Measurements from ENCODE around the gene ADCY3. TPM values are rescaled to one million over a fixed set of nuclear protein-coding genes. Genes with fewer than 3 reads are reported as not detected.
"Not testable (repeated sequence)": the region's sequence is repeated elsewhere in the genome, so short reads cannot be mapped to it uniquely, and the experiment has no call there.

Gene ADCY3
- total RNA-seq, 1 experiment from 2014 or later = 39.5 TPM

- Histone ChIP-seq H2BK12ac (ENCODE audit: insufficient read length, low read depth, low read length) (no peak overlapping the region), H2AK5ac (ENCODE audit: insufficient read length, low read length) (no peak overlapping the region), H3K9ac (ENCODE audit: extremely low read depth, insufficient read length, low read length) (no peak overlapping the region), H4K20me1 (ENCODE audit: control insufficient read depth, insufficient read depth, insufficient read length) (no peaks in the 10 kb centered on the region), H2BK5ac (ENCODE audit: insufficient read length, low read length) (no peak overlapping the region), H3K4ac (ENCODE audit: low read depth, low read length) (no peak overlapping the region), H2BK120ac (ENCODE audit: low read depth, low read length, poor library complexity, severe bottlenecking) (no peak overlapping the region), H3K27ac (ENCODE audit: insufficient read length, low read depth, low read length) (no peak overlapping the region), H3K23me2 (ENCODE audit: insufficient read length, low read depth, low read length, poor library complexity, severe bottlenecking) (no peaks in the 10 kb centered on the region), H4K91ac (ENCODE audit: insufficient read length, low read depth, low read length) (no peak overlapping the region), H3K56ac (ENCODE audit: insufficient read length, low read depth, low read length) (no peak overlapping the region), H3K27me3 (ENCODE audit: insufficient read depth, low read length) (no peaks in the 10 kb centered on the region), H3K23ac (ENCODE audit: insufficient read length, low read depth, low read length) (no peak overlapping the region), H2BK20ac (ENCODE audit: low read depth, low read length, poor library complexity, severe bottlenecking) (no peak overlapping the region), H3K4me2 (ENCODE audit: insufficient read depth, insufficient read length, low read length) (no peak overlapping the region), H3K14ac (ENCODE audit: insufficient read depth, low read length) (no peak overlapping the region), H3K79me2 (ENCODE audit: insufficient read depth, low read length) (peaks cover 6% of the 10 kb centered on the region; the same call in 1 of the 2 replicates), H3K4me1 (ENCODE audit: insufficient read depth, low read length) (no peaks in the 10 kb centered on the region), H3K79me1 (ENCODE audit: insufficient read depth, low read depth, low read length, poor library complexity, severe bottlenecking) (no peaks in the 10 kb centered on the region), H2BK15ac (ENCODE audit: low read depth, low read length) (no peak overlapping the region), H3K18ac (ENCODE audit: insufficient read length, low read depth, low read length) (no peak overlapping the region), H3K9me3 (ENCODE audit: control insufficient read depth, low read depth, low read length) (peaks cover 13% of the 10 kb centered on the region), H4K5ac (ENCODE audit: insufficient read length, low read depth, low read length) (no peak overlapping the region), H4K8ac (replicated peaks; ENCODE audit: insufficient read length, low read depth, low read length) (no peak overlapping the region), H3T11ph (ENCODE audit: low read length) (no peak overlapping the region), H2AFZ (ENCODE audit: low read length) (no peak overlapping the region)
- H3K9me3 Mint-ChIP-seq = peaks cover 38 to 39% of the 10 kb centered on the region in 2 experiments
- H3K4me1 Mint-ChIP-seq = no peaks in the 10 kb centered on the region
- H3K27ac Mint-ChIP-seq = no peak overlapping the region
- no peak for DNase-seq
- H3K27me3 Mint-ChIP-seq (ENCODE audit: low read depth) = no peaks in the 10 kb centered on the region; the same call in 1 of the 2 replicates
- H3K36me3 Mint-ChIP-seq (ENCODE audit: insufficient read depth in 1 of 3, low read depth in 3 of 3) = peaks cover 54 to 75% (median 65%) of the 10 kb centered on the region in 3 experiments
- H3K4me3 Mint-ChIP-seq = no peak overlapping the region
- TF ChIP-seq CTCF (conservative IDR thresholded peaks at IDR 0.05) = no peak
Observed at GRCh38 chr2:24806661-24807036, 113.4 kb downstream of the ADCY3 start.

- not testable (repeated sequence) for H2AK5ac ChIP-seq (ENCODE audit: insufficient read length, low read length); H3K4me2 ChIP-seq (ENCODE audit: insufficient read depth, insufficient read length, low read length); H4K20me1 ChIP-seq (ENCODE audit: control insufficient read depth, insufficient read depth, insufficient read length); H3K4me1 ChIP-seq (ENCODE audit: insufficient read depth, low read length); H4K8ac ChIP-seq (replicated peaks; ENCODE audit: insufficient read length, low read depth, low read length); H3K14ac ChIP-seq (ENCODE audit: insufficient read depth, low read length); H4K5ac ChIP-seq (ENCODE audit: insufficient read length, low read depth, low read length); H3K79me2 ChIP-seq (ENCODE audit: insufficient read depth, low read length); H4K91ac ChIP-seq (ENCODE audit: insufficient read length, low read depth, low read length); H3T11ph ChIP-seq (ENCODE audit: low read length); H2BK120ac ChIP-seq (ENCODE audit: low read depth, low read length, poor library complexity, severe bottlenecking); H2BK12ac ChIP-seq (ENCODE audit: insufficient read length, low read depth, low read length); H3K27me3 Mint-ChIP-seq (ENCODE audit: low read depth); H3K18ac ChIP-seq (ENCODE audit: insufficient read length, low read depth, low read length); H2BK5ac ChIP-seq (ENCODE audit: insufficient read length, low read length); H3K27ac ChIP-seq (ENCODE audit: insufficient read length, low read depth, low read length); H3K23ac ChIP-seq (ENCODE audit: insufficient read length, low read depth, low read length); H3K4ac ChIP-seq (ENCODE audit: low read depth, low read length); H3K9ac ChIP-seq (ENCODE audit: extremely low read depth, insufficient read length, low read length); H3K27ac Mint-ChIP-seq; H3K4me3 Mint-ChIP-seq; DNase-seq; H2AFZ ChIP-seq (ENCODE audit: low read length); H3K56ac ChIP-seq (ENCODE audit: insufficient read length, low read depth, low read length); H3K23me2 ChIP-seq (ENCODE audit: insufficient read length, low read depth, low read length, poor library complexity, severe bottlenecking); H3K79me1 ChIP-seq (ENCODE audit: insufficient read depth, low read depth, low read length, poor library complexity, severe bottlenecking); H2BK15ac ChIP-seq (ENCODE audit: low read depth, low read length); H3K27me3 ChIP-seq (ENCODE audit: insufficient read depth, low read length); H2BK20ac ChIP-seq (ENCODE audit: low read depth, low read length, poor library complexity, severe bottlenecking); H3K4me1 Mint-ChIP-seq
- WGBS (ENCODE audit: extremely low coverage, insufficient read length, low lambda C conversion rate) = no CpG with 5 or more reads among the region's 25 CpGs
- H3K9me3 Mint-ChIP-seq = peaks cover 38 to 41% of the 10 kb centered on the region in 2 experiments
- peaks cover 59 to 81% (median 66%) of the 10 kb centered on the region in 3 experiments for H3K36me3 Mint-ChIP-seq (ENCODE audit: insufficient read depth in 1 of 3, low read depth in 3 of 3)
- H3K9me3 ChIP-seq (ENCODE audit: control insufficient read depth, low read depth, low read length) = peaks cover 13% of the 10 kb centered on the region
Observed at GRCh38 chr2:24805811-24806660, 114.0 kb downstream of the ADCY3 start.

Measured in H9 (cell line).